Liver (tissue), 3 donors: ENCODE measurements around the gene CCT6A.

Experiments used
- ATF3 ChIP-seq: IDR thresholded peaks from 2 replicates; pipeline ENCODE4 v1.6.1; 2016; ENCODE audit warnings: antibody characterized with exemption
- CTCF ChIP-seq: fragments of 150-350 bp; IDR thresholded peaks from 2 replicates; pipeline ENCODE4 v1.5.1; 2017; ENCODE audit warnings: improper control_type of control experiment, low read depth, low read length; ENCODE audit not compliant: missing input control
- EGR1 ChIP-seq, 2 donors: IDR thresholded peaks; 2 replicates each; pipeline ENCODE4 v1.6.1; 2016 to 2018; ENCODE audit warnings: antibody characterized with exemption in 2 of 2, low read depth in 2 of 2
- FOXA1 ChIP-seq: IDR thresholded peaks from 2 replicates; pipeline ENCODE4 v1.6.1; 2016; ENCODE audit warnings: antibody characterized with exemption
- HNF4A ChIP-seq, 2 donors: conservative IDR thresholded peaks; 2 replicates each; pipeline ENCODE4 v1.6.1; 2016; ENCODE audit warnings: antibody characterized with exemption in 2 of 2, mild to moderate bottlenecking in 2 of 2
- HNF4G ChIP-seq: IDR thresholded peaks from 2 replicates; pipeline ENCODE4 v1.6.1; 2016; ENCODE audit warnings: antibody characterized with exemption
- MAX ChIP-seq: IDR thresholded peaks from 2 replicates; pipeline ENCODE4 v1.6.1; 2016; ENCODE audit warnings: antibody characterized with exemption
- REST ChIP-seq: IDR thresholded peaks from 2 replicates; pipeline ENCODE4 v1.6.1; 2016; ENCODE audit warnings: antibody characterized with exemption, mild to moderate bottlenecking
- RXRA ChIP-seq, 2 donors: IDR thresholded peaks; 2 replicates each; pipeline ENCODE4 v1.6.1; 2017 to 2018; ENCODE audit warnings: antibody characterized with exemption in 2 of 2, mild to moderate bottlenecking in 1 of 2
- SP1 ChIP-seq: IDR thresholded peaks from 2 replicates; pipeline ENCODE4 v1.6.1; 2018; ENCODE audit warnings: antibody characterized with exemption, mild to moderate bottlenecking
- TAF1 ChIP-seq: conservative IDR thresholded peaks from 2 replicates; pipeline ENCODE4 v1.6.1; 2016; ENCODE audit warnings: antibody characterized with exemption, mild to moderate bottlenecking
- YY1 ChIP-seq: IDR thresholded peaks from 2 replicates; pipeline ENCODE4 v1.6.1; 2016; ENCODE audit warnings: antibody characterized with exemption, mild to moderate bottlenecking
- ZBTB33 ChIP-seq: IDR thresholded peaks from 2 replicates; pipeline ENCODE4 v1.6.1; 2016; ENCODE audit warnings: antibody characterized with exemption
- donor health status: healthy.
- donor health status: healthy.

- TF ChIP-seq ATF3 (no peak), HNF4G (no peak), CTCF (no peak), REST (no peak), TAF1 (no peak), SP1 (no peak), YY1 (no peak), MAX (no peak), RXRA (IDR thresholded peaks at IDR 0.05) (no peak), HNF4A (conservative IDR thresholded peaks at IDR 0.05) (no peak), FOXA1 (no peak), ZBTB33 (no peak), EGR1 (IDR thresholded peaks at IDR 0.05; ENCODE audit: low read depth in 2 of 2) (no peak)
These were observed 43.7 kb upstream of the CCT6A start for GRCh38 chr7:56007891-56008290.
